Parathyroid adenoma (tissue), 2 donors: ENCODE measurements around the gene PRMT2.

Source experiments
- H2AFZ ChIP-seq: fragments of 300-600 bp; sonication (generic); one replicate; pipeline ENCODE4 v1.7.0; 2017; ENCODE audit warnings: antibody characterized with exemption, mild to moderate bottlenecking
- H3K27ac ChIP-seq: fragments of 300-600 bp; sonication (generic); one replicate; pipeline ENCODE4 v1.7.0; 2017
- H3K27me3 ChIP-seq: fragments of 300-600 bp; sonication (generic); one replicate; pipeline ENCODE4 v1.7.0; 2017; ENCODE audit warnings: low read length; ENCODE audit not compliant: control insufficient read depth, insufficient read depth
- H3K36me3 ChIP-seq: fragments of 300-600 bp; sonication (generic); one replicate; pipeline ENCODE4 v1.7.0; 2017; ENCODE audit warnings: low read length; ENCODE audit not compliant: control insufficient read depth, insufficient read depth
- H3K4me1 ChIP-seq: fragments of 300-600 bp; sonication (generic); one replicate; pipeline ENCODE4 v1.7.0; 2017; ENCODE audit warnings: control low read depth
- H3K4me2 ChIP-seq: fragments of 300-600 bp; sonication (generic); one replicate; pipeline ENCODE4 v1.7.0; 2017; ENCODE audit warnings: low read length
- H3K4me3 ChIP-seq: fragments of 300-600 bp; sonication (generic); one replicate; pipeline ENCODE4 v1.7.0; 2017; ENCODE audit warnings: low read depth, low read length
- H3K79me2 ChIP-seq: fragments of 300-600 bp; sonication (generic); one replicate; pipeline ENCODE4 v1.7.0; 2017; ENCODE audit warnings: control low read depth
- H3K9ac ChIP-seq: fragments of 300-600 bp; sonication (generic); one replicate; pipeline ENCODE4 v1.7.0; 2017; ENCODE audit warnings: mild to moderate bottlenecking
- H3K9me3 ChIP-seq: fragments of 300-600 bp; sonication (generic); one replicate; pipeline ENCODE4 v1.7.0; 2017; ENCODE audit warnings: low read length; ENCODE audit not compliant: control insufficient read depth
- CTCF ChIP-seq: fragments of 300-600 bp; sonication (generic); IDR thresholded peaks from one replicate; pipeline ENCODE4 v1.7.0; 2017; ENCODE audit warnings: antibody characterized with exemption, mild to moderate bottlenecking
- donor health status: primary hyperparathyroidism.

Gene PRMT2

GRCh38 chr21:46645840-46646239 is 10.4 kb downstream of the PRMT2 start:
- no peaks in the 10 kb centered on the region for H3K4me1 ChIP-seq
- TF ChIP-seq CTCF: no peak
- H3K79me2 ChIP-seq: peaks cover 5% of the 10 kb centered on the region
- H3K27me3 ChIP-seq: no peaks in the 10 kb centered on the region
- H3K9ac ChIP-seq: no peak overlapping the region
- H3K9me3 ChIP-seq: no peaks in the 10 kb centered on the region
- no peak overlapping the region for H2AFZ ChIP-seq
- no peak overlapping the region for H3K27ac ChIP-seq
- H3K4me2 ChIP-seq: no peak overlapping the region
- no peaks in the 10 kb centered on the region for H3K36me3 ChIP-seq
- no peak overlapping the region for H3K4me3 ChIP-seq

DNA sequence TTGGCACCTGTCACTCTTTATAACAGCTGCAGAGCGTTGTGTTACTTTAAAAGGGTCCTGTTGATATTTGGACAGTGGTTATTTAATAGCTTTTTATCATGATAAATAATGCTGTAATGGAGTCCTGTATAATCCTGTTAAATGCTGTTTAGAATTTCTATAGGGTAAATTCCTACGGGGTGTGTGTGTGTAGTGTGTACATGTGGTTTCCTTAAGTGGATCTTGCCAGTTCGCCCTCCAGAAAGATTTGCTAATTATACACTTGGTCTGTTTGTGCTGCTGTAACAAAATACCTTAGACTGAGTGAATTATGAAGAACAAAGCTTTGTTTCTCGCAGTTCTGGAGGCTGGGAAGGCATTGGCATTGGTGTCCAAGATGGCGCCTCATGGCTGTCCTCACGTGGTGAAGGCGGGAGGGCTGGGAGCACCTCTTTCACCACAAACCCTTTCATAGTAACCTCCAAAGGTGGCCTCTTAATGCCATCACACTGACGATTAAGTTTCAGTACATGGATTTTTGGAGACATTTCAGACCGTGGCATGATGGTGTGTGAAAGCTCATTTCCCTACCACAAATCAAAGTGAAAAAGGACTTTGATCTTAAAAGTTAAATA is 11.2 kb downstream of the PRMT2 start:
- Histone ChIP-seq H3K9ac (no peak overlapping the region), H3K27me3 (no peaks in the 10 kb centered on the region), H3K36me3 (no peaks in the 10 kb centered on the region), H3K4me2 (no peak overlapping the region), H3K9me3 (no peaks in the 10 kb centered on the region), H3K4me3 (no peak overlapping the region), H3K27ac (no peak overlapping the region), H3K4me1 (no peaks in the 10 kb centered on the region), H2AFZ (no peak overlapping the region), H3K79me2 (peaks cover 5% of the 10 kb centered on the region)
- no peak for TF ChIP-seq CTCF

DNA sequence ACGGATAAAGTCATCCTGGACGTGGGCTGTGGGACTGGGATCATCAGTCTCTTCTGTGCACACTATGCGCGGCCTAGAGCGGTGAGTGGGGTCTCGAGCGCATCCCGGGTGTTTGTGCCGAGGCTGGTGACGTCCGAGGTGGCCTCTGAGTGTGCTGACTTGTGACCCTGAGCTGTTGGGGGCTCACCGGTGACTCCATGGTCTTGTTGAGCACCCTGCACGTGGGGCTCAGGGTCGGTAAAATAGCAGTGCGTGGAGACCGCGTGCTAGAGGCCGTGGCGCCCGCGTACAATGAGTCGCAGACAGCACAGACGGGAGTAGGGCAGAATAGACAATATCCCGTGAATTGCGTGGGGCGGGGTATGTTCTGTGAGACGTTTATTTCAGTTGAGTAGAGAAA is 13.1 kb downstream of the PRMT2 start:
- no peaks in the 10 kb centered on the region for H3K4me1 ChIP-seq
- H3K4me2 ChIP-seq: no peak overlapping the region
- peaks cover 5% of the 10 kb centered on the region for H3K79me2 ChIP-seq
- H3K27ac ChIP-seq: no peak overlapping the region
- TF ChIP-seq CTCF: no peak
- H3K36me3 ChIP-seq: no peaks in the 10 kb centered on the region
- no peak overlapping the region for H3K9ac ChIP-seq
- H3K9me3 ChIP-seq: no peaks in the 10 kb centered on the region
- H2AFZ ChIP-seq: no peak overlapping the region
- H3K4me3 ChIP-seq: no peak overlapping the region
- no peaks in the 10 kb centered on the region for H3K27me3 ChIP-seq

GRCh38 chr21:46649356-46649755 is 13.9 kb downstream of the PRMT2 start:
- Histone ChIP-seq H3K4me1 (no peaks in the 10 kb centered on the region), H3K9ac (no peak overlapping the region), H3K36me3 (no peaks in the 10 kb centered on the region), H2AFZ (no peak overlapping the region), H3K9me3 (no peaks in the 10 kb centered on the region), H3K4me3 (no peak overlapping the region), H3K79me2 (peaks cover 5% of the 10 kb centered on the region), H3K4me2 (no peak overlapping the region), H3K27me3 (no peaks in the 10 kb centered on the region), H3K27ac (no peak overlapping the region)
- no peak for TF ChIP-seq CTCF

- H3K79me2 ChIP-seq: peaks cover 5% of the 10 kb centered on the region
- no peak overlapping the region for H3K27ac ChIP-seq
- no peak overlapping the region for H3K4me2 ChIP-seq
- TF ChIP-seq CTCF: no peak
- H3K9ac ChIP-seq: no peak overlapping the region
- no peaks in the 10 kb centered on the region for H3K4me1 ChIP-seq
- no peaks in the 10 kb centered on the region for H3K27me3 ChIP-seq
- no peaks in the 10 kb centered on the region for H3K9me3 ChIP-seq
- H2AFZ ChIP-seq: no peak overlapping the region
- no peaks in the 10 kb centered on the region for H3K36me3 ChIP-seq
- H3K4me3 ChIP-seq: no peak overlapping the region
Observed at GRCh38 chr21:46650476-46651098, 15.1 kb downstream of the PRMT2 start.
